ENCODE results near the gene GALNT9.

Gene GALNT9

DNA sequence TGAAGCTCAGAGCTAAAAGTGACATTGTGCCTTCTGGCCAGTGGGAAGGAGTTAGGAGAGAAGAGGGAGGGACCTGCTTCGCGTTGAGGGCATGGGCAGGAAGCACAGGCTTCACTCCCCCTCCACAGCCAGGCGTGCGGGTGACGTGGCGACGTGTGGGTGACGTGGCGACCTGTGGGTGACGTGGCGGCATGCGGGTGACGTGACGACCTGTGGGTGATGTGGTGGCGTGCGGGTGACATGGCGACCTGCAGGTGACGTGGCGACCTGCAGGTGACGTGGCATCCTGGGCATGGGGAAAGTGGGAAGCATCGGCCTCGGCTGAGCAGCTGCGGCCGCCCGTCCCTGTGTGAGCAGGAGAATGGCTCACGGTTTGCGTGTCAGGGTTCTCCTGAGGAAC lies 8.2 kb upstream of the GALNT9 start:
- in situ Hi-C loops (cut with HindIII; ENCODE audit: low sequenced_read_pairs) = no loop called here
- no peak for DNase-seq (ENCODE audit: low read depth)
- TF ChIP-seq, protein P1, sequence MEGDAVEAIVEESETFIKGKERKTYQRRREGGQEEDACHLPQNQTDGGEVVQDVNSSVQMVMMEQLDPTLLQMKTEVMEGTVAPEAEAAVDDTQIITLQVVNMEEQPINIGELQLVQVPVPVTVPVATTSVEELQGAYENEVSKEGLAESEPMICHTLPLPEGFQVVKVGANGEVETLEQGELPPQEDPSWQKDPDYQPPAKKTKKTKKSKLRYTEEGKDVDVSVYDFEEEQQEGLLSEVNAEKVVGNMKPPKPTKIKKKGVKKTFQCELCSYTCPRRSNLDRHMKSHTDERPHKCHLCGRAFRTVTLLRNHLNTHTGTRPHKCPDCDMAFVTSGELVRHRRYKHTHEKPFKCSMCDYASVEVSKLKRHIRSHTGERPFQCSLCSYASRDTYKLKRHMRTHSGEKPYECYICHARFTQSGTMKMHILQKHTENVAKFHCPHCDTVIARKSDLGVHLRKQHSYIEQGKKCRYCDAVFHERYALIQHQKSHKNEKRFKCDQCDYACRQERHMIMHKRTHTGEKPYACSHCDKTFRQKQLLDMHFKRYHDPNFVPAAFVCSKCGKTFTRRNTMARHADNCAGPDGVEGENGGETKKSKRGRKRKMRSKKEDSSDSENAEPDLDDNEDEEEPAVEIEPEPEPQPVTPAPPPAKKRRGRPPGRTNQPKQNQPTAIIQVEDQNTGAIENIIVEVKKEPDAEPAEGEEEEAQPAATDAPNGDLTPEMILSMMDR (IDR thresholded peaks at IDR 0.05; ENCODE audit: low read depth, low read length, missing control alignments) = no peak
- H3K4me3 ChIP-seq (ENCODE audit: low read depth, low read length) = no peak overlapping the region

DNA sequence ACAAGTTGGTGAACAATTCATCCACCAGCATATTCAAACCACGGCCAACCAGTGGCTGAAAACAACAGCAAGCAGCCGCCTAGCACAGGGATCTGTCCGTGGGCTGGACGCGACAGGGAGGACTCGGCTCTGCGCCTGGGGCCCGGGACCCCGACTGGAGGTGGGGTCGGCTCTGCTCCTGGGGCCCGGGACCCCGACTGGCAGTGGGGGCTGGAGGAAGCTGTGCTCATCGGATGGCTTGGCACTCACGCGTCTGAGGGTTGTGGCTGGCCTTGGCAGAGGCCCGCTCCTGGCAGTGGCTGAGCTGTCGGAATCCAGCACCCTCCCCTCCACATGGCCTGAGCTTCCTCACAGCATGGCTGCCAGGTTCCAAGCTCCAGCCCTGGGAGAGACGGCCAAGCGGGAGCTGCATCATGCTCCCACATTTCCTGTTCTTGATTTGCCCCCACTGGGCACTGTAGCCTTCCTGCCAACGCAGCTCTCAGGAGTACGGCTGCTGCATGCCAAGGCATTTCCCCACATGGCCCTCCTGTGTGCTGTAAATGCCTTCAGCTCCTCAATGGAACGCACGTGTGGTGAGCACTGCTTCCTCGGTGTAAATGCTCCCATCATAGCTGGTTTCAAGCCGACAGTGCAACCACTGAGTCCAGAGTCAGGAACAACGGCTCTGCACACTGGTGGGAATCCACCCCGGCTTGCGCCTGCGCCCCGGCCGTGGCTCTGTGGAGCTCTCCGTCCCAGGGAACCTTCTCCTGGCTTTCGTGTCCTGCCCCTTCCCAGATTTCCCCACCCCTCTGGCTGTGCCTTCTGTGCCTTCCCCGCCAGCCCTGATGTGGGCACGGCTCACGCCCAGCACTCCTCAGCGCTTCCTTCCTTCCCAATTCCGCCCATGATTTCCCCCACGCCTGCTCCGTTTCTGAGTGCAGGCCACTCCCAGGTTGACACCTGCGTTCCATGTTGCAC lies 7.3 kb upstream of the GALNT9 start:
- TF ChIP-seq, protein P1 (IDR thresholded peaks at IDR 0.05; ENCODE audit: low read depth, low read length, missing control alignments) = no peak
- in situ Hi-C loops (cut with HindIII; ENCODE audit: low sequenced_read_pairs) = no loop called here
- no peak for DNase-seq (ENCODE audit: low read depth)
- no peak overlapping the region for H3K4me3 ChIP-seq (ENCODE audit: low read depth, low read length)

DNA sequence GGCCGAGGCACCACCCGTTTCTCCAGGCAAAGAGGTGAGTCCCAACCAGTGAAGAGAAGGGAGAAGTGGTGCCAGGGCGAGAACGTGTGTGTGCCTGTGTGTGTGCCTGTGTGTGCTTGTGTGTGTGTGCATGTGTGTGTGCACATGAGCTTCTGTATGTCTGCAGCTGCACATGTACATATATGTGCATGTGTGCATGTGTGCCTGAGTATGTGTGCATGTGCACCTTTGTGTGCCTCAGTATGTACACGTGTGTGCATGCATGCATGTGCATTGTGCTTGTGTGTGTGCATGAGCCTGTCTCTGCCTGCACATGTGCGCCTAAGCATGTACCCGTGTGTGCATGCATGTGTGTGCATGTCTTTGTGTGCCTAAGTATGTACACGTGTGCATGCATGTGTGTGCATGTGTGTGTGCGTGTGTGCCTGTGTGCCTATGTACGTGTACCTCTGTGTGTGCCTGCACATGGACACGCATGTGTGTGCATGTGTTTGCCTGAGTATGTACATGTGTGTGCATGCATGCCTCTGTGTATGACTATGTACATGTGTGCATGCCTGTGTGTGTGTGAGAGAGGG lies 5.9 kb upstream of the GALNT9 start:
- in situ Hi-C loops (cut with HindIII; ENCODE audit: low sequenced_read_pairs) = no loop called here
- H3K4me3 ChIP-seq (ENCODE audit: low read depth, low read length) = no peak overlapping the region
- TF ChIP-seq, protein P1 (IDR thresholded peaks at IDR 0.05; ENCODE audit: low read depth, low read length, missing control alignments) = no peak
- no peak for DNase-seq (ENCODE audit: low read depth)

DNA sequence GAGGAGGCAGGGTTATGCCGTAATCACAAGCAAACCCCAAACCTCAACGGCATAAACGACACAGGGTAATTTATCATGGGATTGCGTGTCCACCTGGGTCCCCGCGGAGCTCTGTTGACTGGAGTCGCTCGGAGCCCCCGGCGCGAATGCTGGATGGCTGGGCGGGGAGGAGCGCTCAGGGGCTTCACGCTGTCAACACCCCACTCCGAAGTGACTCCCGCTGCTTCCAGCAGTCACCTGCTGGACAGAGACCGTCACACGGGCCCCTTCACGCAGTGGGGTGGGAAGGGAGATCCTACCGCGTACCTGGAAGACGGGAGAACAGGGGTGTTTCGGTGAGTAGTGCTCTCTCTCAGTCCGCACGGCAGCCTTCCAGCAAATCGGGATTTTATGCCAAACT lies 4.4 kb upstream of the GALNT9 start:
- in situ Hi-C loops (cut with HindIII; ENCODE audit: low sequenced_read_pairs) = no loop called here
- DNase-seq (ENCODE audit: low read depth) = no peak
- no peak overlapping the region for H3K4me3 ChIP-seq (ENCODE audit: low read depth, low read length)
- TF ChIP-seq, protein P1 (IDR thresholded peaks at IDR 0.05; ENCODE audit: low read depth, low read length, missing control alignments) = no peak

DNA sequence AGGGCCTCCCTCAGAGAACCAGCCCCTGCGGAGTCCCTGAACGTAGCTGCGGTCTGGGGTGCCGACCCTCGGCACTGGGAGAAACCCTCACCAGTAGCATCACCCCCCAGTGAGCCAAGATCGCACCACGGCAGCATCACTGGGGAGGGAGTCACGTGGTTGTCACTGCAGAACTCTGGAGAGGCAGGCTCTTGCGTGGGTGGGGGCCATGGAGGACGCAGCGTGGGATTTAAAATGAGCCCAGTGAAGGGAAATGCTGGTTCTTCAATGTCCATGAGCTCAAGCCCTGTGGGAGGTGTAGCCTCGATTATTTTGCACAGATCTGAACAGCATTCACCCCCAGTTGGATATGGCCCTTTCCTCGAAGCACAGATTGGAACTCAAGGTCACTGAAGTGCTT lies 3.9 kb upstream of the GALNT9 start:
- H3K4me3 ChIP-seq (ENCODE audit: low read depth, low read length) = no peak overlapping the region
- TF ChIP-seq, protein P1 (IDR thresholded peaks at IDR 0.05; ENCODE audit: low read depth, low read length, missing control alignments) = no peak
- DNase-seq (ENCODE audit: low read depth) = no peak
- in situ Hi-C loops (cut with HindIII; ENCODE audit: low sequenced_read_pairs) = no loop called here

DNA sequence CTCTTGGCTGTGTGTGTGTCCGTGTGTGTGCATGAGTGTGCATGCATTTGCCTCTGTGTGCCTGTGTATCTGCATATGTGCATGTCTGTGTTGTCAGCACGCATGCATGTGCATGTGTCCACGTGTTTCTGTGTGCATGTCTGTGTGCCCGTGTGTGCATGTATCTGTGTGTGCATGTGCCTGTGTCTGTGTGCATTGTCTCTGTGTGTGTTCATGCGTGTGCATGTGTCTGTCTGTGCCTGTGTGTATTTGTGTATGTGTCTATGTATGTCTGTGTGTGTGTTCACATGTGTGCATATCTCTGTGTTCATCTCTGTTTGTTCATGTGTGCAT lies 1.1 kb upstream of the GALNT9 start:
- H3K4me3 ChIP-seq (ENCODE audit: low read depth, low read length) = no peak overlapping the region
- DNase-seq (ENCODE audit: low read depth) = no peak
- TF ChIP-seq, protein P1 (IDR thresholded peaks at IDR 0.05; ENCODE audit: low read depth, low read length, missing control alignments) = no peak
- in situ Hi-C loops (cut with HindIII; ENCODE audit: low sequenced_read_pairs) = no loop called here
